ENCODE results near the gene GULP1.
A peak's percentile ranks its signal among the peaks of the same experiment; 100 is the strongest.

The GULP1 gene

DNA sequence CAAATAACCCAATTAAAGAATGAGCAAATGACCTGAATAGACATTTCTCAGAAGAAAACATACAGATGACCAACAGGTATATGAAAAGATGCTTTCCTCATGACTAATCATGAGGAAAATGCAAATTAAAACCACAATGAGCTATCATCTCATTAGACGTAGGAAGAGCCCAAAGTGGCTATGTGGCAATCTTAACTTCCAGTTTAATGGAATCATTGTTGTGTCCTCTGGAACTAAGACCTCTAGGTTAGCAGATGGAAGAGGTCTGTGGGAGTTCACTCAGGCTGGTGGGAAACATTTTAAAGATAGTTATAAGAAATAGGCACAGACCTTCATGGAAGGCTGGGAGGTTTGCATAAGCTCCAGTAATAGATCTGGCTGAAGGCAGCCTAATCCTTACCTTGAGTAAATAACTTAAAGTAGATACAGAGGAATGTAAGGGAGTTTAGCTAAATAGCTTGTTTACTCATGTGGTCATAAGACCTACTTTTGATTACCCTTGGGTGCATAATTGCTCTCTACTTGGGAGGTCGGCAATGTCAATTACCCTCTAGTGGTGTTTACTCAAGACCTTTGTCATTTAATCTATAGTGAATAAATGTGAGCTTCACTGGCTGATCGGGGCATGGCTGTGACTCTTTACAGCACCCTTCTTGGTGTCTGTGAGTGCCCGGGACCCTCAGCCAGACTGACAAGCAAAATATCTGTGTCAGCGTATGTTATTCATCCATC, 119.0 kb downstream of the GULP1 start:
- TF ChIP-seq, protein P1, sequence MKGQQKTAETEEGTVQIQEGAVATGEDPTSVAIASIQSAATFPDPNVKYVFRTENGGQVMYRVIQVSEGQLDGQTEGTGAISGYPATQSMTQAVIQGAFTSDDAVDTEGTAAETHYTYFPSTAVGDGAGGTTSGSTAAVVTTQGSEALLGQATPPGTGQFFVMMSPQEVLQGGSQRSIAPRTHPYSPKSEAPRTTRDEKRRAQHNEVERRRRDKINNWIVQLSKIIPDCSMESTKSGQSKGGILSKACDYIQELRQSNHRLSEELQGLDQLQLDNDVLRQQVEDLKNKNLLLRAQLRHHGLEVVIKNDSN (IDR thresholded peaks at IDR 0.05), result no peak
- TF ChIP-seq EGR1 (IDR thresholded peaks at IDR 0.05), result no peak
- TF ChIP-seq CREB1 (IDR thresholded peaks at IDR 0.05; ENCODE audit: low read depth), result no peak
- TF ChIP-seq TAF1 (IDR thresholded peaks at IDR 0.05; ENCODE audit: low read depth), result no peak
- no peak for TF ChIP-seq REST (IDR thresholded peaks at IDR 0.05; ENCODE audit: low read depth)
- no peak for TF ChIP-seq EP300 (IDR thresholded peaks at IDR 0.05; ENCODE audit: borderline replicate concordance)

DNA sequence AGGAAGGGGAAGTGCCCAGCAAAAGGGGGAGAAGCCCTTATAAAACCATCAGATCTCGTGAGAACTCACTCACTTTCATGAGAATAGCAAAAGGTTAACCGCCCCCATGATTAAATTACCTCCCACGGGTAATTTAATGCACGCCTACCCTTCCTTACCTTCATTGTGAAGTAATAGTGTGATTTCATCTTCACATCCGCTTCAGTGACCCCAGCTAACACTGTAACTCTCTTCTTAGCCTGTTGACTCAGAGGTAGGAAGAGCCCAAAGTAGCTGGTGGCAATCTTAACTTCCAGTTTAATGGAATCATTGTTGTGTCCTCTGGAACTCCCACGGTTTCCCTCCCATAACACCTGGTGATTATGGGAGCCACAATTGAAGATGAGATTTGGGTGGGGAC, 120.5 kb downstream of the GULP1 start:
- TF ChIP-seq CEBPB (IDR thresholded peaks at IDR 0.05) (no peak), EP300 (IDR thresholded peaks at IDR 0.05; ENCODE audit: borderline replicate concordance) (no peak), TEAD4 (IDR thresholded peaks at IDR 0.05) (no peak), EGR1 (IDR thresholded peaks at IDR 0.05) (no peak), CREB1 (IDR thresholded peaks at IDR 0.05; ENCODE audit: low read depth) (no peak), YY1 (IDR thresholded peaks at IDR 0.05; ENCODE audit: low read depth) (no peak)
- TF ChIP-seq, protein P1 (IDR thresholded peaks at IDR 0.05), result no peak

DNA sequence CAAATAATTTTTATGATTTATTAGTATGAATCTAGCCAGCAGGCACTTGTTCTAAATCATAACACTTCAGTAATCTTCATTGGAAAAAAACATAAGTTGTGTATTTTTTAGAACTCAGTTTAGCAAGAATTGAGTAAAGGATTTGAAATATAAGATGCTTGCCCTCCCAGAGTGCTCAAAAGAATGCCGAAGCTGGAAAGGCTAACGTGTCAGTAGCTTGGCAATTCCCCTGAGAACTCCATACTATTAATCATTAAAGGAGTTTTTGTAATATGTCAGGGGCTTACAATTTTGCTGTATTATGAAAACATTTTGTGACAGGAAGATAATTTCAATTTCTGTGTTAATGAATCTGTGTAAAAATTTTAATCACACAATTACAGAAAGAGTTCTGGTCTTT, 122.7 kb downstream of the GULP1 start:
- TF ChIP-seq REST (IDR thresholded peaks at IDR 0.05; ENCODE audit: low read depth) (no peak), TAF1 (IDR thresholded peaks at IDR 0.05; ENCODE audit: low read depth) (no peak), EP300 (IDR thresholded peaks at IDR 0.05; ENCODE audit: borderline replicate concordance) (no peak), CEBPB (IDR thresholded peaks at IDR 0.05) (no peak), YY1 (IDR thresholded peaks at IDR 0.05; ENCODE audit: low read depth) (no peak), NFIC (IDR thresholded peaks at IDR 0.05) (no peak), FOXM1 (IDR thresholded peaks at IDR 0.05; ENCODE audit: borderline replicate concordance, low read depth) (no peak), EGR1 (IDR thresholded peaks at IDR 0.05) (no peak), RAD21 (IDR thresholded peaks at IDR 0.05; ENCODE audit: low read depth) (no peak), TCF12 (IDR thresholded peaks at IDR 0.05; ENCODE audit: low read depth) (no peak), CREB1 (IDR thresholded peaks at IDR 0.05; ENCODE audit: low read depth) (no peak), MAX (IDR thresholded peaks at IDR 0.05) (no peak)
- TF ChIP-seq, protein P1 (IDR thresholded peaks at IDR 0.05), result no peak

GRCh38 chr2:188414869-188415753, 123.4 kb downstream of the GULP1 start:
- TF ChIP-seq ZBTB7A (IDR thresholded peaks at IDR 0.05; ENCODE audit: low read depth) (no peak), EGR1 (IDR thresholded peaks at IDR 0.05) (no peak), FOXM1 (IDR thresholded peaks at IDR 0.05; ENCODE audit: borderline replicate concordance, low read depth) (peak; percentile 62; the same call in 1 of the 2 replicates), TAF1 (IDR thresholded peaks at IDR 0.05; ENCODE audit: low read depth) (no peak), EP300 (IDR thresholded peaks at IDR 0.05; ENCODE audit: borderline replicate concordance) (0 out of 2 replicates have a peak, but pooled peaks have one; percentile 30)

GRCh38 chr2:188415754-188416083, 124.0 kb downstream of the GULP1 start:
- TF ChIP-seq MAX (IDR thresholded peaks at IDR 0.05), result no peak
- TF ChIP-seq TEAD4 (IDR thresholded peaks at IDR 0.05), result no peak
- TF ChIP-seq CREB1 (IDR thresholded peaks at IDR 0.05; ENCODE audit: low read depth), result no peak
- no peak for TF ChIP-seq REST (IDR thresholded peaks at IDR 0.05; ENCODE audit: low read depth)
- no peak for TF ChIP-seq YY1 (IDR thresholded peaks at IDR 0.05; ENCODE audit: low read depth)
- no peak for TF ChIP-seq CEBPB (IDR thresholded peaks at IDR 0.05)
- TF ChIP-seq ZBTB7A (IDR thresholded peaks at IDR 0.05; ENCODE audit: low read depth), result no peak
- no peak for TF ChIP-seq TCF12 (IDR thresholded peaks at IDR 0.05; ENCODE audit: low read depth)
- TF ChIP-seq, protein P1 (IDR thresholded peaks at IDR 0.05), result no peak
- TF ChIP-seq TAF1 (IDR thresholded peaks at IDR 0.05; ENCODE audit: low read depth), result no peak
- no peak for TF ChIP-seq FOXM1 (IDR thresholded peaks at IDR 0.05; ENCODE audit: borderline replicate concordance, low read depth)
- no peak for TF ChIP-seq EP300 (IDR thresholded peaks at IDR 0.05; ENCODE audit: borderline replicate concordance)
- TF ChIP-seq RAD21 (IDR thresholded peaks at IDR 0.05; ENCODE audit: low read depth), result no peak
- TF ChIP-seq EGR1 (IDR thresholded peaks at IDR 0.05), result no peak
- TF ChIP-seq NFIC (IDR thresholded peaks at IDR 0.05), result no peak

Measured in Ishikawa (cell line).